Activated CD4-positive, alpha-beta T cell treated with anti-CD3 and anti-CD28 coated beads, Interleukin-2, amount 10 ng/mL, durations not matched to agents 24 days and 14 days (primary cell): ENCODE results near the gene P4HTM. TPM values are rescaled to one million over a fixed set of nuclear protein-coding genes. Genes with fewer than 3 reads are reported as not detected.

Source experiments
- DNase-seq: peaks from one replicate; pipeline ENCODE4 v3.0.0; 2022
- H3K27ac Mint-ChIP-seq: one replicate; pipeline ENCODE4 v1.8.0; 2022; ENCODE audit warnings: mild to moderate bottlenecking, mixed read lengths
- H3K27me3 Mint-ChIP-seq: one replicate; pipeline ENCODE4 v1.8.0; 2022; ENCODE audit warnings: mixed read lengths
- H3K36me3 Mint-ChIP-seq: one replicate; pipeline ENCODE4 v1.8.0; 2022; ENCODE audit warnings: low read depth, mild to moderate bottlenecking, mixed read lengths
- H3K4me1 Mint-ChIP-seq: one replicate; pipeline ENCODE4 v1.8.0; 2021; ENCODE audit warnings: mixed read lengths
- H3K4me3 Mint-ChIP-seq: one replicate; pipeline ENCODE4 v1.8.0; 2022; ENCODE audit warnings: mild to moderate bottlenecking, moderate library complexity, mixed read lengths
- H3K9me3 Mint-ChIP-seq: one replicate; pipeline ENCODE4 v1.8.0; 2021; ENCODE audit warnings: mixed read lengths
- intact Hi-C: fragments of 100-400 bp; cut with micrococcal nuclease; formaldehyde crosslinking; loops from one replicate; pipeline ENCODE4 v1.15.1; 2023
- total RNA-seq: library from RNA; stranded (reverse); gene quantifications from 2 replicates; pipeline ENCODE4 v1.2.3, GENCODE V29; 2022

The P4HTM gene
- total RNA-seq, 1 donor from 2014 or later, result 38.3 TPM

GRCh38 chr3:49019941-49020329, 29.9 kb downstream of the P4HTM start:
- DNase-seq, result no peak
- Mint-ChIP-seq H3K27me3 (no peaks in the 10 kb centered on the region), H3K27ac (peak overlapping the region; percentile 98), H3K4me3 (peak overlapping the region; percentile 96), H3K9me3 (no peaks in the 10 kb centered on the region), H3K4me1 (peaks cover 26% of the 10 kb centered on the region), H3K36me3 (peaks cover 44% of the 10 kb centered on the region)
- intact Hi-C loops, result loop anchor here (10.0 kb wide), 1 partner anchor 835 kb away; the partner anchor contains the start of gene CDC25A

DNA sequence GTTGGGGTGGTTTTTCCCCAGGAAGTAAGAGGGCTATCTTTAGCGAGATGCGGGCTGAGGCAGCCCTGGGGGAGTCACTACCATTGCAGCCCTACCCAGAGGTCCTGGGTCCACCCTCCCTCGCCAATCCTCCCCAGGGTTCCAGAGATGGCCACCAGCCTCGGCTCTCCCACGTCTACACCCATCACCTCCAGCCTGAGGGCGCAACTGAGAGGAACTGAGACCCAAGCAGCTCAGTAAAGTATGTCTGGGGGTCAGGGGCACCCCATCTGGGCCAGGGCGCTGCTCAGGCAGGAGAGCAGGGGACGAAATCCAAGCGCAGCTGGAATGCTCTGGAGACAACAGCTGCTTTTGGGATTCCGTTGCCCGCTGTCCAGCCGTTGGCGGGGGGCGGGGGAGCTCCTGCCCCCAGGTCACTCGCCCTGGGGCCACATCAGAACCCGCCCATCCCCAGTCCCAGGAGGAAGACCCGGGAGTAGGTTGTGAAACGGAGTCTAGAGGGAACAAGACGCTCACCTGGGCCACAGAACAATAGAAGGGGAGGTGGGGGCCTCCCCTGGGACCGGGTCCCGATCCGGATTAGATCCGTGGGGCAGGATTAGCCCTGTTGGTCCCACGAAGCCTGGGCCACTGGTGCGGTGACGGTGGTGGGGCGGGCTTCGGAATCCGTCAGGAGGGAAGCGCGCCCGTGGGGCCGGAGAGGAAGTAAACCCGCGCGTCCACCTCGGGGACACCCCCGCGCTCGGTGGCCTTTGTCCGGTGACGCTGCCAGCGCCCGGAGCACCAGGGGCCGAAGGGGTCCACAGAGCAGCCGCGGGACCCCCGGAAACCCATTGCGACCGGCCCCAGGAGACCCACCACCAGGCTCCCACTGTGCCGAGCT, 30.5 kb downstream of the P4HTM start:
- Mint-ChIP-seq H3K4me3 (peak overlapping the region; percentile 96), H3K36me3 (peaks cover 44% of the 10 kb centered on the region), H3K4me1 (peaks cover 30% of the 10 kb centered on the region), H3K27me3 (no peaks in the 10 kb centered on the region), H3K27ac (peak overlapping the region; percentile 98), H3K9me3 (no peaks in the 10 kb centered on the region)
- DNase-seq, result peak; percentile 83
- intact Hi-C loops, result loop anchor here (1.0 to 10.0 kb wide), 5 partner anchors 9 to 836 kb away; partner anchors contain the start of genes ARIH2, CDC25A, IMPDH2 and P4HTM

GRCh38 chr3:49021213-49021812, 31.3 kb downstream of the P4HTM start:
- Mint-ChIP-seq H3K27me3 (no peaks in the 10 kb centered on the region), H3K27ac (peak overlapping the region; percentile 98), H3K9me3 (no peaks in the 10 kb centered on the region), H3K4me3 (peak overlapping the region; percentile 96), H3K4me1 (peaks cover 33% of the 10 kb centered on the region), H3K36me3 (peaks cover 44% of the 10 kb centered on the region)
- DNase-seq, result peak; percentile 100
- intact Hi-C loops, result loop anchor here (1.0 to 10.0 kb wide), 5 partner anchors 8 to 837 kb away; partner anchors contain the start of genes ARIH2, CDC25A, IMPDH2 and P4HTM

DNA sequence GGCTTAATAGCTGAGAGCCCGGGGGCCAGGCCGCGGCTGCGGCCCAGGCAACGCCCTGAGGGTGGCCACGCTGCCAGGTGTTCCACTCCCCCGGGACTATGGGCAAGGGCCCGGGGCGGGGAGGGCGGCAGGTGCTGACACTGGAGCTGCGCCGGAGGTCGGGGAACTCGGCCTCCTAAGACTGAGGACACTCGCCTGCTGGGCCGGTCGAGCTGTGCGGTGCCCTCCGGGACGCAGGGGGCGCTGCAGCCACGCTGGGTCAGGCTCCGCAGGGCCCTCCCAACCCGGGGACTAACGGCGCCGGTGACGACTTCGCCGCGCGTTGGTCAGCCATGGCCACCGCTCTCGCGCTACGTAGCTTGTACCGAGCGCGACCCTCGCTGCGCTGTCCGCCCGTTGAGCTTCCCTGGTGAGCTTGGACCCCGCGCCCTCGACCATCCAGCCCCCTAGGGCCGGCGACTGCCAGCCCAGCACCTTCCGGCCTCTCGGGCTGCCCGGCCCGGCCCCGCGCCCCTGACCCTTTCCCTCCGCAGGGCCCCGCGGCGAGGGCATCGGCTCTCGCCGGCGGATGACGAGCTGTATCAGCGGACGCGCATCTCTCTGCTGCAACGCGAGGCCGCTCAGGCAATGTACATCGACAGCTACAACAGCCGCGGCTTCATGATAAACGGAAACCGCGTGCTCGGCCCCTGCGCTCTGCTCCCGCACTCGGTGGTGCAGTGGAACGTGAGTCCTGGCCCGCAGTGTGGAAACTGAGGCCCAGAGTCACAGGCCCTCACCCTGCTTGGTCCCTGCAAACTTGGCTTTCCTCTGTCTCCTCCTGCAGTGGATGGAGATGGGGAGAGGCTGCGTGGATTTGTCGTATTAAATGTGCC, 32.0 kb downstream of the P4HTM start, which contains the start of gene NDUFAF3:
NDUFAF3 (plus strand) TSS at position 309 of the 875 bp plus-strand sequence; CDS start at position 333, 24 bp downstream.
- intact Hi-C loops, result loop anchor here (1.0 to 10.0 kb wide), 5 partner anchors 7 to 837 kb away; partner anchors contain the start of genes ARIH2, CDC25A, IMPDH2 and P4HTM
- peaks cover 47% of the 10 kb centered on the region for H3K36me3 Mint-ChIP-seq
- H3K27me3 Mint-ChIP-seq, result no peaks in the 10 kb centered on the region
- peaks cover 35% of the 10 kb centered on the region for H3K4me1 Mint-ChIP-seq
- H3K4me3 Mint-ChIP-seq, result peak within 1 kb of the TSS; percentile 96
- DNase-seq, result peak; percentile 98
- peak within 1 kb of the TSS; percentile 98 for H3K27ac Mint-ChIP-seq
- H3K9me3 Mint-ChIP-seq, result no peaks in the 10 kb centered on the region

DNA sequence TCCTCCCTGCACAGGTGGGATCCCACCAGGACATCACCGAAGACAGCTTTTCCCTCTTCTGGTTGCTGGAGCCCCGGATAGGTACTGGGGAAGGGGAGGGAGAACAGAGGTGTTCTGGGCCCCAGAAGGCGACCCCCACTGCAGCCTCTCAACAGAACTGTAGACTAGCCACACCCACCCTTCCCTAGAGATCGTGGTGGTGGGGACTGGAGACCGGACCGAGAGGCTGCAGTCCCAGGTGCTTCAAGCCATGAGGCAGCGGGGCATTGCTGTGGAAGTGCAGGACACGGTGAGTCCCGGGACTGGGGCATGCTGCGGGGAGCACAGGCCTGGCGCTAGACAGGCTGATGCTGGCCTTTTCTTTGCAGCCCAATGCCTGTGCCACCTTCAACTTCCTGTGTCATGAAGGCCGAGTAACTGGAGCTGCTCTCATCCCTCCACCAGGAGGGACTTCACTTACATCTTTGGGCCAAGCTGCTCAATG, 32.7 kb downstream of the P4HTM start:
- DNase-seq, result peak; percentile 70
- no peaks in the 10 kb centered on the region for H3K9me3 Mint-ChIP-seq
- peak overlapping the region; percentile 98 for H3K27ac Mint-ChIP-seq
- intact Hi-C loops, result loop anchor here (10.0 kb wide), 1 partner anchor 838 kb away; the partner anchor contains the start of gene CDC25A
- H3K4me3 Mint-ChIP-seq, result peak overlapping the region; percentile 96
- H3K27me3 Mint-ChIP-seq, result no peaks in the 10 kb centered on the region
- H3K4me1 Mint-ChIP-seq, result peaks cover 34% of the 10 kb centered on the region
- peaks cover 52% of the 10 kb centered on the region for H3K36me3 Mint-ChIP-seq

- peaks cover 61% of the 10 kb centered on the region for H3K36me3 Mint-ChIP-seq
Measured at GRCh38 chr3:49023775-49024174, 33.7 kb downstream of the P4HTM start.

GRCh38 chr3:49024449-49024848, 34.4 kb downstream of the P4HTM start:
- Mint-ChIP-seq H3K4me1 (peaks cover 43% of the 10 kb centered on the region), H3K27ac (peak overlapping the region; percentile 47), H3K27me3 (no peaks in the 10 kb centered on the region), H3K4me3 (no peak overlapping the region), H3K9me3 (no peaks in the 10 kb centered on the region), H3K36me3 (peaks cover 67% of the 10 kb centered on the region)
- DNase-seq, result no peak
- intact Hi-C loops, result loop anchor here (10.0 kb wide), 1 partner anchor 840 kb away; the partner anchor contains the start of gene CDC25A

More at GRCh38 chr3:49023775-49024174, 33.7 kb downstream of the P4HTM start:
- H3K27me3 Mint-ChIP-seq, result no peaks in the 10 kb centered on the region
- peak overlapping the region; percentile 96 for H3K4me3 Mint-ChIP-seq
- intact Hi-C loops, result loop anchor here (10.0 kb wide), 1 partner anchor 839 kb away; the partner anchor contains the start of gene CDC25A
- no peaks in the 10 kb centered on the region for H3K9me3 Mint-ChIP-seq
- H3K27ac Mint-ChIP-seq, result peak overlapping the region; percentile 56
- DNase-seq, result no peak
- H3K4me1 Mint-ChIP-seq, result peaks cover 40% of the 10 kb centered on the region

DNA sequence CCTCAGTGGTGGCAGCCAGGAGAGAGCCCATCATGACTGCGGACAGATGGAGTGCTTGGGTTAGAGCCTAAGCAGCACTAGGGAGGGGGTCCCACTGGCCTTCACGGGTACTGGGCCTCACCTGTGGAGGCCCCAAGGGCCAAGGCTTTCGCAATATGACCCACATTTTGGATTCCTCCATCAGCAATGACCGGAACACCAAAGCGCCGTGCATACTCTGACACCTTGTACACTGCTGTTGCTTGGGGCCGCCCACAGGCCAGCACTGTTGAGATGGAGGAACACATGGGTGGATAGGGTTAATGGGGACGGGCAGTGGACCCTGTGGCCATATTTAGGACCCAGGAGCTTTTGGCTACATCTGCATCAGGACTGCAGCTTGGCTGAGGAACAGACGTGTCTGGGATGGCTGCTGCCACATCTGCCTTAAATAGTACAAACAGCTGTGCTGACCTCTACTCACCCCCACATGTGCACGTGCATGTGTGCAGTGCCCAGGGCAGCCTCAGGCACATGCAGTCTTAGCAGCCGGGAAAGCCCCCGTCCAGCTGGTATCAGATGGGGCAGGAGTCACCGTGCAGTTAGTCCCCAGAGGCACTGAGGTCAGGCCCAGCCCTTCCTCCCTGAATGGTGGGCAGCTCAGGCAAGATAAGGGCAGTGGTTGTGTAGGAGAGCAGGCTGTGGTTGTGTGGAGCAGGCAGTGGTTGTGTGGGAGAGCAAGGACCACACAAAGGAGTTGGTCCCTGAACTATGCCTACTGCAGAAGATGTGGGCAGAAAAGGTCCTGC, 35.2 kb downstream of the P4HTM start:
- no peak for DNase-seq
- intact Hi-C loops, result loop anchor here (10.0 kb wide), 1 partner anchor 840 kb away; the partner anchor contains the start of gene CDC25A
- no peak overlapping the region for H3K4me3 Mint-ChIP-seq
- H3K27ac Mint-ChIP-seq, result peak overlapping the region; percentile 62
- peaks cover 72% of the 10 kb centered on the region for H3K36me3 Mint-ChIP-seq
- no peaks in the 10 kb centered on the region for H3K27me3 Mint-ChIP-seq
- no peaks in the 10 kb centered on the region for H3K9me3 Mint-ChIP-seq
- H3K4me1 Mint-ChIP-seq, result peaks cover 45% of the 10 kb centered on the region

- no peak for DNase-seq
- no peak overlapping the region for H3K4me3 Mint-ChIP-seq
- H3K9me3 Mint-ChIP-seq, result no peaks in the 10 kb centered on the region
- H3K27ac Mint-ChIP-seq, result peak overlapping the region; percentile 62
- peaks cover 45% of the 10 kb centered on the region for H3K4me1 Mint-ChIP-seq
- peaks cover 79% of the 10 kb centered on the region for H3K36me3 Mint-ChIP-seq
- intact Hi-C loops, result loop anchor here (10.0 kb wide), 1 partner anchor 841 kb away; the partner anchor contains the start of gene CDC25A
- H3K27me3 Mint-ChIP-seq, result no peaks in the 10 kb centered on the region
Measured at GRCh38 chr3:49025793-49026520, 35.9 kb downstream of the P4HTM start.

DNA sequence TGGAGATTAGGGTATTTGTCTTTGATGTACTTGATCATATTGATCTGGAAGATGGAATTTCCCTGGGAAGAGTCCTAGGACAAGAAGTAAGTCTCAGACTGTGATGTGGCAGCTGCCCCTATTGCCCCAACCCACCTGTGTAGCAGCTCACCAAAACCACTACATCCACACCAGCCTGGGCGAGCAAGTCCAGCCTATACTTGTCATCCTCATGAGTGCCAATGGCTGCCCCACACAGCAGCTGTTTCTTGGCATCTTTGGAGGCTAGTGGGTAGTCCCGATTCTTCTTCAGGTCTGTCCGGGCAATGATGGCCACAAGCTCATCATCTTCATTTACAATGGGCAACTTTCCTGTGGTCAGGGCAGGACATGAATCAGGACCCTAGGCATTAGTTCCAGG, 36.5 kb downstream of the P4HTM start:
- Mint-ChIP-seq H3K36me3 (peaks cover 82% of the 10 kb centered on the region), H3K27me3 (no peaks in the 10 kb centered on the region), H3K4me1 (peaks cover 42% of the 10 kb centered on the region), H3K27ac (no peak overlapping the region), H3K9me3 (no peaks in the 10 kb centered on the region), H3K4me3 (peak overlapping the region; percentile 27)
- no peak for DNase-seq
- intact Hi-C loops, result loop anchor here (10.0 kb wide), 1 partner anchor 842 kb away; the partner anchor contains the start of gene CDC25A

- peak overlapping the region; percentile 98 for H3K4me3 Mint-ChIP-seq
- H3K27me3 Mint-ChIP-seq, result no peaks in the 10 kb centered on the region
- H3K4me1 Mint-ChIP-seq, result peaks cover 42% of the 10 kb centered on the region
- no peaks in the 10 kb centered on the region for H3K9me3 Mint-ChIP-seq
- peak; percentile 59 for DNase-seq
- H3K36me3 Mint-ChIP-seq, result peaks cover 90% of the 10 kb centered on the region
- H3K27ac Mint-ChIP-seq, result peak overlapping the region; percentile 95
- intact Hi-C loops, result loop anchor here (2.0 to 10.0 kb wide), 2 partner anchors 67 to 843 kb away; partner anchors contain the start of genes CDC25A and QRICH1
Measured at GRCh38 chr3:49027634-49028033, 37.6 kb downstream of the P4HTM start.
